Fibroblast of the aortic adventitia (primary cell): ENCODE data around the gene LAMA2. TPM values are rescaled to one million over a fixed set of nuclear protein-coding genes. Genes with fewer than 3 reads are reported as not detected.
A peak's percentile ranks its signal among the peaks of the same experiment; 100 is the strongest.

Experiments used
- DNase-seq: peaks from one replicate; pipeline ENCODE4 v3.0.0-alpha.2; 2010; ENCODE audit warnings: low read depth
- H3K4me3 ChIP-seq: 2 replicates; pipeline ENCODE4 v1.5.1; 2011; ENCODE audit warnings: low read depth, mild to moderate bottlenecking, control low read depth, low read length, moderate library complexity
- CTCF ChIP-seq: IDR thresholded peaks from 2 replicates; pipeline ENCODE4 v1.5.1; 2011; ENCODE audit warnings: mild to moderate bottlenecking, low read length, control low read depth, inconsistent platforms; ENCODE audit not compliant: insufficient read depth
- total RNA-seq: library from RNA; depleted of rRNA; stranded (reverse); fragments of >200 nt; gene quantifications from 2 replicates; pipeline ENCODE4 v1.2.3, GENCODE V29; 2012; ENCODE audit warnings: low replicate concordance

Gene LAMA2
- total RNA-seq, 1 donor: 99.1 TPM

GRCh38 chr6:129342243-129342642, 459.3 kb downstream of the LAMA2 start:
- DNase-seq: peak; percentile 68
- no peak overlapping the region for H3K4me3 ChIP-seq
- no peak for TF ChIP-seq CTCF

- DNase-seq: no peak
- TF ChIP-seq CTCF: no peak
- no peak overlapping the region for H3K4me3 ChIP-seq
Observed at GRCh38 chr6:129342796-129343195, 459.9 kb downstream of the LAMA2 start.

- TF ChIP-seq CTCF: no peak
- H3K4me3 ChIP-seq: no peak overlapping the region
- no peak for DNase-seq
Observed at GRCh38 chr6:129344379-129344778, 461.4 kb downstream of the LAMA2 start.

GRCh38 chr6:129345890-129346289, 463.0 kb downstream of the LAMA2 start:
- DNase-seq: peak; percentile 89
- no peak for TF ChIP-seq CTCF
- no peak overlapping the region for H3K4me3 ChIP-seq

- TF ChIP-seq CTCF: no peak
- H3K4me3 ChIP-seq: no peak overlapping the region
- no peak for DNase-seq
Observed at GRCh38 chr6:129346964-129347363, 464.0 kb downstream of the LAMA2 start.

- no peak for TF ChIP-seq CTCF
- DNase-seq: no peak
- H3K4me3 ChIP-seq: no peak overlapping the region
Observed at GRCh38 chr6:129350278-129350677, 467.3 kb downstream of the LAMA2 start.

- DNase-seq: no peak
- no peak overlapping the region for H3K4me3 ChIP-seq
- TF ChIP-seq CTCF: no peak
Observed at GRCh38 chr6:129351807-129352206, 468.9 kb downstream of the LAMA2 start.
